C4-2B (cell line): Measurements from ENCODE around the gene SSH3.

Source experiments
- CTCF ChIP-seq: fragments of 450-650 bp; conservative IDR thresholded peaks from 2 replicates; pipeline ENCODE4 v1.5.1; 2017; ENCODE audit warnings: mild to moderate bottlenecking
- ZFX ChIP-seq: fragments of 450-650 bp; IDR thresholded peaks from 2 replicates; pipeline ENCODE4 v1.6.1; 2017

DNA sequence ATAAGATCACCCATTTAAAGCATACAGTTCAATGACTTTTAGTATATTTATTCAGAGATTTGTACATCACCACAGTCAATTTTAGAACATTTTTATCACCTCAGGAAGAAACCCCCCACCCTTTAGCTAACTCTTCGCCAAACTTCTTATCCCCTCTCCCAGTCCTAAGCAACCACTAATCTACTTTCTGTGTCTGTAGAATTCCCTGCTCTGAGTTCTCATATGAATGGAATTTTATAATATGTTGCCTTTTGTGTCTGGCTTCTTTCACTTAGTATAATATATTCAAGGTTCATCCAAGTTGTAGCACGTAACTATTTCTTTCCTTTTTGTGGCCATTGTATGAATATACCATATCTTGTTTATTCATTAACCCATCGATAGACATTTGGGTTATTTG, 10.7 kb upstream of the SSH3 start:
- TF ChIP-seq CTCF (no peak), ZFX (no peak)
